Ishikawa (cell line): ENCODE data around the gene OPRL1.

Experiments
- CEBPB ChIP-seq: IDR thresholded peaks from 2 replicates; pipeline ENCODE4 v1.6.1; 2012
- CREB1 ChIP-seq: IDR thresholded peaks from 2 replicates; pipeline ENCODE4 v1.6.1; 2012; ENCODE audit warnings: low read depth
- EGR1 ChIP-seq: IDR thresholded peaks from 2 replicates; pipeline ENCODE4 v1.6.1; 2012
- EP300 ChIP-seq: IDR thresholded peaks from 2 replicates; pipeline ENCODE4 v1.6.1; 2012; ENCODE audit warnings: borderline replicate concordance
- FOXM1 ChIP-seq: IDR thresholded peaks from 2 replicates; pipeline ENCODE4 v1.6.1; 2012; ENCODE audit warnings: low read depth, borderline replicate concordance
- MAX ChIP-seq: IDR thresholded peaks from 2 replicates; pipeline ENCODE4 v1.6.1; 2012
- NFIC ChIP-seq: IDR thresholded peaks from 2 replicates; pipeline ENCODE4 v1.6.1; 2012
- RAD21 ChIP-seq: IDR thresholded peaks from 2 replicates; pipeline ENCODE4 v1.6.1; 2012; ENCODE audit warnings: low read depth
- REST ChIP-seq: IDR thresholded peaks from 2 replicates; pipeline ENCODE4 v1.6.1; 2012; ENCODE audit warnings: low read depth, mild to moderate bottlenecking
- TAF1 ChIP-seq: IDR thresholded peaks from 2 replicates; pipeline ENCODE4 v1.6.1; 2012; ENCODE audit warnings: low read depth, mild to moderate bottlenecking
- TCF12 ChIP-seq: IDR thresholded peaks from 2 replicates; pipeline ENCODE4 v1.6.1; 2012; ENCODE audit warnings: low read depth
- TEAD4 ChIP-seq: IDR thresholded peaks from 2 replicates; pipeline ENCODE4 v1.6.1; 2012
- USF1 ChIP-seq: IDR thresholded peaks from 2 replicates; pipeline ENCODE4 v1.6.1; 2012
- YY1 ChIP-seq: IDR thresholded peaks from 2 replicates; pipeline ENCODE4 v1.6.1; 2012; ENCODE audit warnings: low read depth
- ZBTB7A ChIP-seq: IDR thresholded peaks from 2 replicates; pipeline ENCODE4 v1.6.1; 2012; ENCODE audit warnings: low read depth

OPRL1 gene

GRCh38 chr20:64076061-64076997 is 3.6 kb upstream of the OPRL1 start:
- no peak for TF ChIP-seq MAX

- TF ChIP-seq FOXM1 (no peak), TAF1 (no peak), USF1 (no peak)
These were observed 2.8 kb upstream of the OPRL1 start for GRCh38 chr20:64077094-64077493.

GRCh38 chr20:64077541-64077875 is 2.4 kb upstream of the OPRL1 start:
- TF ChIP-seq CREB1: no peak
- no peak for TF ChIP-seq EP300
- TF ChIP-seq MAX: no peak
- no peak for TF ChIP-seq CEBPB
- no peak for TF ChIP-seq ZBTB7A
- no peak for TF ChIP-seq REST
- no peak for TF ChIP-seq TEAD4
- no peak for TF ChIP-seq EGR1
- no peak for TF ChIP-seq RAD21
- no peak for TF ChIP-seq NFIC
- no peak for TF ChIP-seq YY1
- TF ChIP-seq TCF12: no peak
- TF ChIP-seq FOXM1: no peak

- no peak for TF ChIP-seq RAD21
- no peak for TF ChIP-seq USF1
- TF ChIP-seq NFIC: no peak
- no peak for TF ChIP-seq TAF1
- no peak for TF ChIP-seq FOXM1
- TF ChIP-seq CEBPB: no peak
- no peak for TF ChIP-seq CREB1
- no peak for TF ChIP-seq ZBTB7A
These were observed 1.9 kb upstream of the OPRL1 start for GRCh38 chr20:64077876-64078551.

GRCh38 chr20:64078934-64079272 is 979 bp upstream of the OPRL1 start:
- TF ChIP-seq EP300 (no peak), EGR1 (no peak), MAX (no peak), USF1 (no peak), CREB1 (no peak), REST (no peak), ZBTB7A (no peak; the same call in 1 of the 2 replicates), RAD21 (no peak), YY1 (no peak), TEAD4 (no peak), CEBPB (no peak), FOXM1 (no peak), NFIC (no peak)
